Stimulated activated CD4-positive, alpha-beta T cell treated with anti-CD3 and anti-CD28 coated beads, Interleukin-12 subunit alpha, Interleukin-12 subunit beta, amount 100 ng/mL, for 24 hours (primary cell): Measurements from ENCODE around the gene HOXA6.

Experiments used
- DNase-seq, 2 experiments: peaks; one replicate each; pipeline ENCODE4 v3.0.0-alpha.2; 2020; ENCODE audit warnings: low read depth in 2 of 2

Gene HOXA6

GRCh38 chr7:27098578-27099451, 48.8 kb downstream of the HOXA6 start:
- no peak for DNase-seq

GRCh38 chr7:27097686-27098577, 49.6 kb downstream of the HOXA6 start:
- no peak for DNase-seq

- no peak for DNase-seq
These were observed 50.6 kb downstream of the HOXA6 start for GRCh38 chr7:27096768-27097514.

- DNase-seq, result peak; percentile 45 to 57
These were observed 51.4 kb downstream of the HOXA6 start, which contains the start of gene HOXA1 for GRCh38 chr7:27095897-27096767. Gene HOXA1 (minus strand): TSS chr7:27096000. CDS start chr7:27095912, 88 bp downstream.
